GM18499 (cell line): ENCODE results near the gene FCHO1.
"Not testable (repeated sequence)": the region's sequence is repeated elsewhere in the genome, so short reads cannot be mapped to it uniquely, and the experiment has no call there.

Experiments
- ATAC-seq: cut with Tn5 transposase; IDR thresholded peaks from one replicate; pipeline ENCODE4 v1.9.1; 2021; ENCODE audit warnings: moderate number of reproducible peaks; ENCODE audit not compliant: insufficient read depth, unreplicated experiment

The FCHO1 gene

GRCh38 chr19:17762505-17763229, 11.4 kb downstream of the FCHO1 start:
- ATAC-seq: no peak

- ATAC-seq: no peak
Observed at GRCh38 chr19:17764348-17764747, 13.1 kb downstream of the FCHO1 start.

GRCh38 chr19:17765069-17765618, 13.9 kb downstream of the FCHO1 start:
- no peak for ATAC-seq

GRCh38 chr19:17766543-17767131, 15.4 kb downstream of the FCHO1 start:
- ATAC-seq: no peak

GRCh38 chr19:17767559-17767958, 16.3 kb downstream of the FCHO1 start:
- no peak for ATAC-seq

- ATAC-seq: no peak
Observed at GRCh38 chr19:17770613-17771012, 19.3 kb downstream of the FCHO1 start.

GRCh38 chr19:17772172-17772571, 20.9 kb downstream of the FCHO1 start:
- ATAC-seq: no peak

GRCh38 chr19:17775245-17775927, 24.1 kb downstream of the FCHO1 start:
- no peak for ATAC-seq

GRCh38 chr19:17775991-17776803, 24.9 kb downstream of the FCHO1 start:
- ATAC-seq: peak; percentile 71

- not testable (repeated sequence) for ATAC-seq
Observed at GRCh38 chr19:17777840-17778239, 26.6 kb downstream of the FCHO1 start.

- ATAC-seq: no peak
Observed at GRCh38 chr19:17778251-17778967, 27.1 kb downstream of the FCHO1 start.

- no peak for ATAC-seq
Observed at GRCh38 chr19:17778968-17779929, 28.0 kb downstream of the FCHO1 start.

- ATAC-seq: no peak
Observed at GRCh38 chr19:17780781-17781180, 29.5 kb downstream of the FCHO1 start.

- not testable (repeated sequence) for ATAC-seq
Observed at GRCh38 chr19:17783721-17784120, 32.4 kb downstream of the FCHO1 start.

GRCh38 chr19:17784201-17785008, 33.1 kb downstream of the FCHO1 start:
- ATAC-seq: no peak

- ATAC-seq: no peak
Observed at GRCh38 chr19:17787274-17787913, 36.1 kb downstream of the FCHO1 start.

- no peak for ATAC-seq
Observed at GRCh38 chr19:17788632-17789031, 37.4 kb downstream of the FCHO1 start.
